Subcutaneous adipose tissue (tissue), 4 donors: ENCODE results near the gene MDM1. TPM values are rescaled to one million over a fixed set of nuclear protein-coding genes. Genes with fewer than 3 reads are reported as not detected.

Experiments used
- CTCF ChIP-seq: fragments of 450-650 bp; IDR thresholded peaks from one replicate; pipeline ENCODE4 v1.5.1; 2016; ENCODE audit warnings: low read depth, mild to moderate bottlenecking, control low read depth, antibody characterized with exemption, moderate library complexity
- total RNA-seq, 4 donors: library from RNA; depleted of rRNA; stranded (reverse); fragments of >200 nt; gene quantifications; one replicate each; pipeline ENCODE4 v1.1.0, GENCODE V29; 2016

The MDM1 gene
- total RNA-seq, 4 donors from 2014 or later = 8.3 to 18.8 (median 13.9) TPM

GRCh38 chr12:68270358-68270757 is 61.8 kb downstream of the MDM1 start:
- no peak for TF ChIP-seq CTCF

GRCh38 chr12:68269779-68270178 is 62.4 kb downstream of the MDM1 start:
- TF ChIP-seq CTCF = no peak

- TF ChIP-seq CTCF = no peak
Observed at GRCh38 chr12:68268967-68269366, 63.2 kb downstream of the MDM1 start.

- no peak for TF ChIP-seq CTCF
Observed at GRCh38 chr12:68267892-68268396, 64.2 kb downstream of the MDM1 start.

- TF ChIP-seq CTCF = no peak
Observed at GRCh38 chr12:68264857-68265256, 67.3 kb downstream of the MDM1 start.

GRCh38 chr12:68264158-68264855 is 67.9 kb downstream of the MDM1 start:
- no peak for TF ChIP-seq CTCF

GRCh38 chr12:68263366-68263765 is 68.8 kb downstream of the MDM1 start:
- no peak for TF ChIP-seq CTCF
